Superior temporal gyrus (tissue), 1 donor: ENCODE results near the gene ERLEC1.
A peak's percentile ranks its signal among the peaks of the same experiment; 100 is the strongest.
"Not testable (repeated sequence)": the region's sequence is repeated elsewhere in the genome, so short reads cannot be mapped to it uniquely, and the experiment has no call there.

Experiments
- DNase-seq: peaks from one replicate; pipeline ENCODE4 v3.0.0-alpha.2; 2016; ENCODE audit errors: extremely low spot score

ERLEC1 gene

GRCh38 chr2:53786705-53787613 is at the start of gene ERLEC1, which contains the start of gene ASB3:
Gene ERLEC1 (plus strand): TSS chr2:53787044. CDS start chr2:53787211, 167 bp downstream.
Gene ASB3 (minus strand): TSS chr2:53786953. CDS start chr2:53765572, 21,381 bp downstream.
- peak; percentile 92 for DNase-seq

GRCh38 chr2:53737091-53737490 is 49.8 kb upstream of the ERLEC1 start:
- DNase-seq: no peak

GRCh38 chr2:53739032-53739431 is 47.8 kb upstream of the ERLEC1 start:
- peak; percentile 8 for DNase-seq

- DNase-seq: peak; percentile 74
Measured at GRCh38 chr2:53740170-53740569, 46.7 kb upstream of the ERLEC1 start.

- no peak for DNase-seq
Measured at GRCh38 chr2:53744395-53745065, 42.3 kb upstream of the ERLEC1 start.

- no peak for DNase-seq
Measured at GRCh38 chr2:53750041-53750768, 36.6 kb upstream of the ERLEC1 start.

- no peak for DNase-seq
Measured at GRCh38 chr2:53751728-53752127, 35.1 kb upstream of the ERLEC1 start.

GRCh38 chr2:53752385-53752784 is 34.5 kb upstream of the ERLEC1 start:
- DNase-seq: no peak

- no peak for DNase-seq
Measured at GRCh38 chr2:53753041-53753440, 33.8 kb upstream of the ERLEC1 start.

GRCh38 chr2:53755121-53755520 is 31.7 kb upstream of the ERLEC1 start:
- no peak for DNase-seq

- DNase-seq: no peak
Measured at GRCh38 chr2:53756644-53757043, 30.2 kb upstream of the ERLEC1 start.

- not testable (repeated sequence) for DNase-seq
Measured at GRCh38 chr2:53757206-53757605, 29.6 kb upstream of the ERLEC1 start.

GRCh38 chr2:53765767-53766166 is 21.1 kb upstream of the ERLEC1 start:
- DNase-seq: no peak

GRCh38 chr2:53767405-53768241 is 19.2 kb upstream of the ERLEC1 start, which contains the start of gene CHAC2:
Gene CHAC2 (plus strand): TSS chr2:53767804. CDS start chr2:53767887, 83 bp downstream.
- peak; percentile 90 for DNase-seq

GRCh38 chr2:53768242-53768542 is 18.7 kb upstream of the ERLEC1 start:
- peak; percentile 52 for DNase-seq

- no peak for DNase-seq
Measured at GRCh38 chr2:53769318-53769945, 17.4 kb upstream of the ERLEC1 start.

- DNase-seq: no peak
Measured at GRCh38 chr2:53770264-53770663, 16.6 kb upstream of the ERLEC1 start.

GRCh38 chr2:53777134-53777533 is 9.7 kb upstream of the ERLEC1 start:
- DNase-seq: no peak

GRCh38 chr2:53778536-53779162 is 8.2 kb upstream of the ERLEC1 start:
- no peak for DNase-seq

GRCh38 chr2:53780056-53780455 is 6.8 kb upstream of the ERLEC1 start:
- no peak for DNase-seq
